ENCODE measurements around the gene ADGRD1. TPM values are rescaled to one million over a fixed set of nuclear protein-coding genes. Genes with fewer than 3 reads are reported as not detected.
"Not testable (repeated sequence)": the region's sequence is repeated elsewhere in the genome, so short reads cannot be mapped to it uniquely, and the experiment has no call there.

ADGRD1 gene
- total RNA-seq (100 to 1,000 TPM in 1 of 2 donors, 10 to 100 TPM in 1; 70.2 to 167 TPM), polyA plus RNA-seq (ENCODE audit: insufficient read length in 6 of 6) (10 to 100 TPM; 25.6 to 44.5 (median 31.5) TPM)
- long read RNA-seq, donor 1, result 0 reads
- long read RNA-seq, donor 2, partial matches to known transcripts, result 0 of 1 reads
- long read RNA-seq, donor 2, other reads (novel, unspliced or antisense), result 0 of 1 reads
- long read RNA-seq, donor 3, partial matches to known transcripts, result 0 of 1 reads
- long read RNA-seq, donor 3, other reads (novel, unspliced or antisense), result 0 of 1 reads
- long read RNA-seq, donor 4, partial matches to known transcripts, result 4 of 11 reads
- long read RNA-seq, donor 4, other reads (novel, unspliced or antisense), result 7 of 11 reads
- long read RNA-seq, donor 5, partial matches to known transcripts, result 0 of 1 reads
- long read RNA-seq, donor 5, other reads (novel, unspliced or antisense), result 0 of 1 reads
- long read RNA-seq, donor 6, result 0 reads
- long read RNA-seq, donor 7, result 0 reads
- long read RNA-seq, donor 8, partial matches to known transcripts, result 0 of 1 reads
- long read RNA-seq, donor 8, other reads (novel, unspliced or antisense), result 0 of 1 reads
- long read RNA-seq, donor 9, result 0 reads
- long read RNA-seq, donor 10, partial matches to known transcripts, result 3 of 10 reads
- long read RNA-seq, donor 10, other reads (novel, unspliced or antisense), result 7 of 10 reads
- long read RNA-seq, donor 11, result 0 reads
- long read RNA-seq, donor 12, full-length matches to known transcripts, result 1 of 1 reads
- long read RNA-seq, donor 12, partial matches to known transcripts, result 0 of 1 reads
- long read RNA-seq, donor 12, other reads (novel, unspliced or antisense), result 0 of 1 reads

DNA sequence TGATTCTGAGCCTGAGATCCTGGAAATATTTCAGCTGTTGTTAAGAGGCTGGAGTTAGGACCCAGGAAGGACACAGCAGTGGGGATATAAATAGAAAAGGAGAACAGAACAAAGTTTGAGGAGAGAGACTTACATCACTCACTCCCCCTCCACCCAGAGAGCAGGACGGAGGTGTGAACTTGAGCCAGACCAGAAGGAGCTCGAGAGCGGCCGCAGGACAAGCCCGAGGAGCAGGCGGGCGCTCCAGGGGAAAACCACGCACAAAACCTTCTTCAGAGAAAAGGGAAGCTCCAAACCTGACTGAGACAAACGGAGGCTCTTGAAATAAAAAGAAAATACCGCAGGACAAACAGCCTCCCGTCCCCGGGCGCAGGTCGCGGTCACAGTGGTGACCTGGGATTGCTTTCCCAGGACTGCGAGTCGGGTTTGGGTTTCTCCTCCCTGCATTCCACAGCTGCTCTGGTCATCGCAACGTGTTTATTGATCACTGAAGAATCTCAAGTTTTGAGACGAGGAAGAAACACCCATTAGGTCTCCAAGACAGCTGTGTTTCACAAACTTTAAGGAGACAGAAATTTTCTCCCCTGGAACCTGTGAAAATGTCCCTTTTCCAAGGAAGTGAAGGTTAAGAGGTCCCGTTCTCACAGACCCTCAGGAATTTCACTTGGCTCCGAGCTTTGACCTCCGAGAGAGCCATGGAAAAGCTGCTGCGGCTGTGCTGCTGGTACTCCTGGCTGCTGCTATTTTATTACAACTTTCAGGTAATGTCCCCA, at the start of gene ADGRD1:
ADGRD1 (plus strand) TSS at position 137 of the 773 bp plus-strand sequence; CDS start at position 696, 559 bp downstream.
- no peaks in the 10 kb centered on the region for H3K36me3 ChIP-seq
- H3K4me1 ChIP-seq, result peaks cover 0 to 18% of the 10 kb centered on the region in 2 donors
- ATAC-seq, result peak; percentile 90
- TF ChIP-seq, protein P1, sequence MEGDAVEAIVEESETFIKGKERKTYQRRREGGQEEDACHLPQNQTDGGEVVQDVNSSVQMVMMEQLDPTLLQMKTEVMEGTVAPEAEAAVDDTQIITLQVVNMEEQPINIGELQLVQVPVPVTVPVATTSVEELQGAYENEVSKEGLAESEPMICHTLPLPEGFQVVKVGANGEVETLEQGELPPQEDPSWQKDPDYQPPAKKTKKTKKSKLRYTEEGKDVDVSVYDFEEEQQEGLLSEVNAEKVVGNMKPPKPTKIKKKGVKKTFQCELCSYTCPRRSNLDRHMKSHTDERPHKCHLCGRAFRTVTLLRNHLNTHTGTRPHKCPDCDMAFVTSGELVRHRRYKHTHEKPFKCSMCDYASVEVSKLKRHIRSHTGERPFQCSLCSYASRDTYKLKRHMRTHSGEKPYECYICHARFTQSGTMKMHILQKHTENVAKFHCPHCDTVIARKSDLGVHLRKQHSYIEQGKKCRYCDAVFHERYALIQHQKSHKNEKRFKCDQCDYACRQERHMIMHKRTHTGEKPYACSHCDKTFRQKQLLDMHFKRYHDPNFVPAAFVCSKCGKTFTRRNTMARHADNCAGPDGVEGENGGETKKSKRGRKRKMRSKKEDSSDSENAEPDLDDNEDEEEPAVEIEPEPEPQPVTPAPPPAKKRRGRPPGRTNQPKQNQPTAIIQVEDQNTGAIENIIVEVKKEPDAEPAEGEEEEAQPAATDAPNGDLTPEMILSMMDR (IDR thresholded peaks at IDR 0.05), result no peak
- H3K9me3 ChIP-seq, result no peaks in the 10 kb centered on the region
- peak; percentile 65 to 83 (median 74) for DNase-seq
- peak within 1 kb of the TSS; percentile 37 to 48 for H3K4me3 ChIP-seq
- H3K27ac ChIP-seq, result peak within 1 kb of the TSS; percentile 74 to 83
- intact Hi-C loops (cut with DNase I), result no loop called here
- peaks cover 0 to 20% of the 10 kb centered on the region in 2 donors for H3K27me3 ChIP-seq

DNA sequence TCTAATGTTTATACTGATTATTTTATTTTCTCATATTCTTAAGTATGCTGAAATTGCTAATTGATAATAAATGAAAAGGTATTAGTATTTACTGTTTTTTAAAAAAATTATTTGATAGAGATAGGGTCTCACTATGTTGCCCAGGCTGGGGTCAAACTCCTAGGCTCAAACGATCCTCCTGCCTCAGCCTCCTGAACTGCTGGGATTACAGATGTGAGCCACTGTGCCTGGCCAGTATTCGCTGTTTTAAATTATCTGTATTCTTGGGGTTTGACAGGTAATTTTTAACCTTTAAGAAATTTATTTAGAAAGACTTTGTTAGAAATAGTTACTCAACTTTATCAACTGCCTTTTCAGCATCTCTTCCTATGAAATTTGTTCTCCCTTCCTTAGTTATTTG, 49.6 kb upstream of the ADGRD1 start:
- DNase-seq, result no peak
- H3K4me3 ChIP-seq, result no peak overlapping the region
- H3K4me1 ChIP-seq, result no peaks in the 10 kb centered on the region
- no peaks in the 10 kb centered on the region for H3K9me3 ChIP-seq
- H3K27ac ChIP-seq, result no peak overlapping the region
- H3K27me3 ChIP-seq, result no peaks in the 10 kb centered on the region
- no peak for ATAC-seq
- intact Hi-C loops (cut with DNase I), result no loop called here
- TF ChIP-seq, protein P1 (IDR thresholded peaks at IDR 0.05), result no peak
- no peaks in the 10 kb centered on the region for H3K36me3 ChIP-seq

DNA sequence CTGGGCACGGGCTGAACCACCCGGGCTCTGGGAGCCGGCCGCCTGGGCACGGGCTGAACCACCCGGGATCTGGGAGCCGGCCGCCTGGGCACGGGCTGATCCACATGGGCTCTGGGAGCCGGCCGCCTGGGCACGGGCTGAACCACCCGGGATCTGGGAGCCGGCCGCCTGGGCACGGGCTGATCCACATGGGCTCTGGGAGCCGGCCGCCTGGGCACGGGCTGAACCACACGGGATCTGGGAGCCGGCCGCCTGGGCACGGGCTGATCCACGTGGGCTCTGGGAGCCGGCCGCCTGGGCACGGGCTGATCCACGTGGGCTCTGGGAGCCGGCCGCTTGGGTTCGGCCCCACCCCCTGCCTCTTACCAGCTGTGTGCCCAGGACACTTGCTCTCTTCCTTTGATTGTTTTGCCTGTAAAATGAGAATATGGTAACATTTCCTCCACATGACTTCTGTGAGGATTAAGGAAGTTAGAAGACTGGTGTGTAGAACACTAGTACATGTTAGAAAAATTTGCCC, 48.7 kb upstream of the ADGRD1 start:
- H3K9me3 ChIP-seq; intact Hi-C loops (cut with DNase I); H3K27me3 ChIP-seq; H3K27ac ChIP-seq; H3K36me3 ChIP-seq; DNase-seq; H3K4me1 ChIP-seq; ATAC-seq; H3K4me3 ChIP-seq: not testable (repeated sequence)

DNA sequence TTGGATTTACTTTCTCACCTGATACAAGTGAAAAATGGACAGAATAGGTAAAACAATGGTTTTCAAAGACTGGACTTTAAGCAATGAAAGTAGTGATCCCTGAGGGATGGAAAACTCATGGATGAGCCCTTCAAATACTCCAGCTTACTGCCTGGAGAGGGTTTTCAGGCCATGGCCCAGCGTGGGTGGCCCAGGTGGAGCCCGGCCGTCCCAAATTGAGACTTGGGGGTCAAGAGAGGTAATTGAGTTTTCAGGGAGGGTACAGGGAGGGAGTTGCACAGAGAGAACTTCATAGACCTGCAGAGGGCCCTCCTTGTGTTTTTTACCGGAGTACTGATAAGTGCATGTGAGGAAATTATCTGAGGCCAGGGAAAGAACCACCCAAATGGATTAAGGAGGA, 44.6 kb upstream of the ADGRD1 start:
- Histone ChIP-seq H3K27me3 (no peaks in the 10 kb centered on the region), H3K4me3 (no peak overlapping the region), H3K36me3 (no peaks in the 10 kb centered on the region), H3K4me1 (no peaks in the 10 kb centered on the region), H3K9me3 (peaks cover 0 to 17% of the 10 kb centered on the region in 2 donors), H3K27ac (no peak overlapping the region)
- no peak for DNase-seq
- TF ChIP-seq, protein P1 (IDR thresholded peaks at IDR 0.05), result no peak
- intact Hi-C loops (cut with DNase I), result no loop called here
- ATAC-seq, result no peak

DNA sequence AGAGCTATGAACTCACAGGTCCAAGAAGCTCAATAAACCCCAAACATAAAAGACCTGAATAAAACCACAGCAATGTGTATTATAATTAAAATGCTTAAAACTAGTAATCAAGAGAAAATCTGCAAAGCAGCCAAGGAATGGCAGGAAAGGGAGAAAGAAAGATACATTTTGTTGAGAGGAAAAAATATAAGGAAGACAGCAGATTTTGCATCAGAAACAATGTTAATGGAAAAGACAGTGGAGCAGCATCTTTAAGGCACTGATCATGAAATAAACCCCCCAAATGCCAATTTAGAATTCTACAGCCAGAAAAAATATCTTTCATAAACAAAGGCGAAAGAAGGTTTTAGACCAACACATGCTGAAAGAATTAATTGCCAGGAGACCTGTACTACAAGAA, 42.5 kb upstream of the ADGRD1 start:
- no peaks in the 10 kb centered on the region for H3K36me3 ChIP-seq
- intact Hi-C loops (cut with DNase I), result loop anchor here in 1 of 2 donors (10.0 kb wide), 1 partner anchor 224 kb away; no protein-coding TSS in a partner anchor
- H3K9me3 ChIP-seq, result peaks cover 0 to 17% of the 10 kb centered on the region in 2 donors
- H3K4me1 ChIP-seq, result no peaks in the 10 kb centered on the region
- H3K4me3 ChIP-seq, result no peak overlapping the region
- no peak overlapping the region for H3K27ac ChIP-seq
- ATAC-seq, result no peak
- H3K27me3 ChIP-seq, result peaks cover 0 to 13% of the 10 kb centered on the region in 2 donors
- DNase-seq, result no peak
- TF ChIP-seq, protein P1 (IDR thresholded peaks at IDR 0.05), result no peak

All from left lung (tissue), 14 donors.